ENCODE measurements around the gene CCDC85C.

CCDC85C gene

GRCh38 chr14:99509871-99510555 is 94.0 kb downstream of the CCDC85C start:
- no peak for DNase-seq (ENCODE audit: low spot score)

GRCh38 chr14:99508896-99509629 is 94.9 kb downstream of the CCDC85C start:
- no peak for DNase-seq (ENCODE audit: low spot score)

- DNase-seq (ENCODE audit: low spot score) = no peak
These were observed 96.0 kb downstream of the CCDC85C start for GRCh38 chr14:99507860-99508640.

DNA sequence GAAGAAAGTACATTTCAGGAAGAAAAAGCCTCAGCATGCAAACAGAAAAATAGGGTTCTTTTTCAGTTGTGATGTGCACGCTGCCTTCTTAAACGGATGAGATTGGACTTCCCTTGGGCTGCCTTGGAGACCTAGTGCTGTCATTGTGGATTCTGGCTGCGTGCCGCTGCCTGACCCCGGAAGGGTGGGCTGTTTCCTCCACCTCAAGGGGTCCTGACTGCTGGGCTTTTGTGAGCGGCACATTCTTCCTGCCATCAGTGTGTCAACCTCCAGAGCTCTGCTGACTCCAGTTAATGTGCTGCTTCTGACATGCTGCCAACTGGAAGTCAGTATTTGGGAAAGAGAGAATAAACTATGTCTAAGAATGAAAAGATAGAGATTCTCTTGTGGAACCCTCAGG is 97.7 kb downstream of the CCDC85C start:
- no peak for DNase-seq (ENCODE audit: low spot score)

DNA sequence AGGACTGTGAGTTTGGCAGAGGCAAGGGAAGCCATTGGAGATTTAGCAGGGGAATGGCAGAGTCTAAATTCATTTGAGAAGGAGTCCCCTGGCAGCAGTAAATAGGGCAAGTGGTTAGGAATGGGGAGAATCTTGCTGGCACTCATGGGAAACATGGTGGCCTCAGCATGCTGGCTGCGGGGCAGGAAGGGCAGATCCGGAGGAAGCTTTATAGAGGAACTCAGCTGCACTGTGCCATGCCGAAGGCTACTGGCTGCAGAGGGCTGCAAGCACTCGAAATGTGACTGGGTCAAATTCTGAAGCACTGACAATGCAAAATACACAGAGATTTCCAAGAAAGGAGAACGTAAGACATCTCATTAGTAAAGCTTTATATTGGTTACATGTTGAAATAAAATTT is 98.9 kb downstream of the CCDC85C start:
- DNase-seq (ENCODE audit: low spot score) = no peak

- no peak for DNase-seq (ENCODE audit: low spot score)
These were observed 100.1 kb downstream of the CCDC85C start for GRCh38 chr14:99503848-99504453.

- DNase-seq (ENCODE audit: low spot score) = no peak
These were observed 101.0 kb downstream of the CCDC85C start for GRCh38 chr14:99502989-99503421.

- no peak for DNase-seq (ENCODE audit: low spot score)
These were observed 106.1 kb downstream of the CCDC85C start for GRCh38 chr14:99497894-99498293.

- no peak for DNase-seq (ENCODE audit: low spot score)
These were observed 106.7 kb downstream of the CCDC85C start for GRCh38 chr14:99497341-99497740.

DNA sequence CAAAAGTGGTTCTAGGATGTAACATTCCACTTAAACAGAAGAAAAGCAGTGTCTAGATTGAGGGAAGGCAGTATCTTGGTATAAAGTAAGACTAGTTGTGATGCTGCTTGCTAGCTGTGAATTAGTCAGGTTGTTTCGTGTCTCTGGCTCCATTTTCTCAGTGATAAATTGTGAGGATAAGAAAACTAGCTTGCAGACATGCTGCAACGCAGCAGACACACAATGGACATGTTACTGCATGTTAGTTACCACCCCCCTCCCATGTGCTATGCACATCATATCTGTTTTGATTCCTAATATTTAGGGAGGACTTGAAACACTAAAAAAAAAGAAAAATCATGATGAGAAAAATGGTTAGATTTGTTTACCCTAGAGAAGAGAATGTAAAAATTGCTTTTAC is 119.9 kb downstream of the CCDC85C start:
- DNase-seq (ENCODE audit: low spot score) = no peak

DNA sequence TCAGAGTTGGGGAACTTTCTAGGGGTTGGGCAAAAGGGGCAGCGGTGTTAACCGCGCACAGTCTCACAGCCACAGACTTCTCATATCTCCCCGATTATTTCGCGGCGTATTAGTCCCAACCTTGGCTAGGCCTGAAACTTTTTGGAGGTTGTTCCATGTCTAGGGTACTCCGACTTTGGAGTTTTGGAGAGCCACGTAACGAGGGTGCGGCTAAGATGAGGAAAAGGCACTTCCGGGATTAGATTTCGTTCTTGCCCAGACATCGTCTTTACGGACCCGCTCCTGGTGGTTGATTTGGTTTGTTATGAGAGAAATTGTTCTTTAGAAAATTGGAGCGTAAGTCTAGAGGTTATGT is 122.3 kb downstream of the CCDC85C start:
- DNase-seq (ENCODE audit: low spot score) = peak; percentile 65

DNA sequence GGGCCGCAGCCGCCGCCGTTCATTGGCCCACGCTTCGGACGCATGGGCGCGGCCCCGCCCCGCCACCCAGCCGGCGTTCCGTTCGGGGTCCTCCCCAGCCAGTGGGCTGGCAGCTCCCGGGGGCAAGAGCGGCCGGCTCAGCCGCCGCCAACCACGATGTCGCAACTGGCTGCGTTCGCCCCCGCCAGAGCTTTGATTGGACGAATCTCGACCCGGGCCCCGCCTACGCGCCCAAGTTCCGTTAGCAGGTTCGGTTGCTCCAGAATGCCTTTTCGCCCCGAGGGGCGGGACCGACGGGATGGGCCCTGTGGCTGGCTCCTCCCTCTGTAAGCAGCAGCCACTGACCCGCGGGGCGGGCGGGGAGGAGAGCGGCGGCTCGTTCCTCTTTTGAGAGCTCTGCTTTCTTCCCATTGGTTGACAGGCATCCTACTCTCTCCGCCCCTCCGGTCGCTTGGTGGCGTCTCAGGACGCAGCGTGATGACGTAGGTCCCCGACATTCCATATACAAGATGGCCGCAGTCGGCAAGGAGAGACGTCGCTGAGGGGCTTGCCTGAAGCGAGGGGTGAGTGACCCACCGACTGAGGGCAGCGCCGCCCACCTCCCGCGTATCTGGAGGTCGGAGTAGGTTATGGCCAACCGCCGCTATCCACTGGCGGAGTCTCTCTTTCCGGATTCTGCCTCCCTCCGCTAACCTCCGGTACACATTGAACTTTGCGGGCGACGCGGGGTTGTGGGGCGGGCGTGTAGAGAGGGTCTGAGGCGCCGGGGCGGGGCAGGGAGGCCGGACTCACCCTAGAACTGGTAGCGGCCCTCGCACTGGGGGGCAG is 122.9 kb downstream of the CCDC85C start, which contains the start of gene CCNK:
Gene CCNK (plus strand): TSS at position 493 of the 828 bp plus-strand sequence. CDS start 11,269 bp downstream, outside the sequence.
- peak; percentile 100 for DNase-seq (ENCODE audit: low spot score)

- peak; percentile 41 for DNase-seq (ENCODE audit: low spot score)
These were observed 123.8 kb downstream of the CCDC85C start, which contains the start of gene SETD3 for GRCh38 chr14:99479906-99480869. SETD3 (minus strand) TSS chr14:99480859; CDS start chr14:99465805, 15,054 bp downstream.

DNA sequence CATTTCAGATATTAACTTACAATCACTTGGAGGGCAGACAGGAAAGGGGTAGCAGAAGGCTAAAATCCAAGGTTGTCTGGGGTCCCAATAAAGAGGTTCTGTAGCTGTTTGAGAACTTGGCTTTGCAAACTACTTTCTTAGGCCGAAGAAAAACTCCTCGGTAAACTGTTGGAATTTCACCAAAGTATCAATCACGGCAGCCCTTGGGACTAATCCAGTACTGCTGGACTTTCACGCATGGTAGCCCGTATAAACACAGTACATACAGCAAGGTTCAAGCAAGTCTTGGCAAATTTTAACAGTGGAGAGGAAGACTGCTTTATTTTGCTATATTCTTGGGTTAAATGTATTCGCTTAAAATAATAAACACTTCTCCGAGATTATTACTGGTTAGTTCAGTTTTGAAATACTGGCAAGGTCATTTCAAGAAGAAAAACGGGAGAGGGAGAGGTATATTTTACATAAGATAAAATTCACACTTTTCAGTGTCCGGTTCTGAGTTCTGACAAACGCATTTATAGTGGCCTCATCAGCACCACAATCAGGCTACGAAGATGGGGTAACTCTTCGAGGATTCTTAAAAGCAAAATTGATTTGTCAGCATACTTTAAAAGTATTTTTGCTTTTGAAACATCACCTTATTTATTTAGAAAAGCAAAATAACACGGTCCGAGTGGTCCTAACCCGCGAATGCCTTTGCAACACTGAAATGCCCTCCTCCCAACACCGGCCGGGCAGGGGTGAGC is 124.7 kb downstream of the CCDC85C start:
- no peak for DNase-seq (ENCODE audit: low spot score)

GRCh38 chr14:99478128-99478527 is 125.9 kb downstream of the CCDC85C start:
- DNase-seq (ENCODE audit: low spot score) = no peak

- DNase-seq (ENCODE audit: low spot score) = no peak
These were observed 127.1 kb downstream of the CCDC85C start for GRCh38 chr14:99476864-99477263.

GRCh38 chr14:99475660-99476059 is 128.3 kb downstream of the CCDC85C start:
- DNase-seq (ENCODE audit: low spot score) = no peak

DNA sequence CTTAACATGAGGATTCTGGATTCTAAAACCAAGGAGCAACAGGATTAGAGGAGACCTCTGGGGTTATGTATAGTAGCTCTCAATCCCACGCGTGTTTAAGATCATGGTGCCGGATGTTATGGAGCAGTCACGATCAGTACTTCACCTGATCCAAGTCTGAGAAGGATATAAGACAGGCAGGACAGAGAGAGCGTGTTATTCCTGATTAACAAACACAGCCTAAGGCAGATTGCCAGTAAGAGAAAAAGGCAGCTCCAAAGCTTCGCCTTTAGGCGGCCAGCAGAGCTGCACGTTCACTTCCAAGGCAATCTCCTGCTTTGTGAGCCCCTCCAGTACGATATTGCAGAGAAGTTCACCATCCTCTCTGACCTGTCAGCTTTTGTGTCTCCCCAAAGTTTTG is 128.8 kb downstream of the CCDC85C start:
- DNase-seq (ENCODE audit: low spot score) = no peak

GRCh38 chr14:99473458-99473857 is 130.5 kb downstream of the CCDC85C start:
- DNase-seq (ENCODE audit: low spot score) = no peak
